Lower lobe of right lung (tissue), 2 donors: ENCODE measurements around the gene MAL. TPM values are rescaled to one million over a fixed set of nuclear protein-coding genes. Genes with fewer than 3 reads are reported as not detected.

Experiments used
- ATAC-seq, 2 donors: fragments of 200-7000 bp; cut with Tn5 transposase; one replicate each; pipeline ENCODE4 v1.9.1; 2020 to 2022; ENCODE audit warnings: mild to moderate bottlenecking in 2 of 2, moderate library complexity in 2 of 2
- DNase-seq: peaks from one replicate; pipeline ENCODE4 v3.0.0-alpha.2; 2020
- H3K27ac ChIP-seq: fragments of 200-600 bp; one replicate; pipeline ENCODE4 v1.8.0; 2022
- H3K27me3 ChIP-seq: fragments of 200-600 bp; one replicate; pipeline ENCODE4 v1.8.0; 2022; ENCODE audit warnings: low read depth
- H3K36me3 ChIP-seq: fragments of 200-600 bp; one replicate; pipeline ENCODE4 v1.8.0; 2022; ENCODE audit warnings: mild to moderate bottlenecking
- H3K4me1 ChIP-seq: fragments of 200-600 bp; one replicate; pipeline ENCODE4 v1.8.0; 2022
- H3K4me3 ChIP-seq: fragments of 200-600 bp; one replicate; pipeline ENCODE4 v1.8.0; 2022; ENCODE audit warnings: mild to moderate bottlenecking
- H3K9me3 ChIP-seq: fragments of 200-600 bp; one replicate; pipeline ENCODE4 v1.8.0; 2022
- intact Hi-C: fragments of 100-400 bp; cut with DNase I; formaldehyde crosslinking; loops from one replicate; pipeline ENCODE4 v1.11.0; 2022
- total RNA-seq: library from RNA; stranded (reverse); fragmentation: NEBNext Ultra II Directional; extraction: Animal tissue kit (Norgen Biotek cat#: 25700); gene quantifications from one replicate; pipeline ENCODE4 v1.2.1, GENCODE V29; 2021
- TF ChIP-seq, protein P1 (sequence below): fragments of 200-600 bp; IDR thresholded peaks from one replicate; pipeline ENCODE4 v1.8.0; 2022; ENCODE audit warnings: antibody characterized with exemption, mild to moderate bottlenecking
- donor health status: DM: no; HTN: yes; CAD: no; lungs with severe emphysema.

Gene MAL
- total RNA-seq, 1 donor from 2014 or later = 13.4 TPM

DNA sequence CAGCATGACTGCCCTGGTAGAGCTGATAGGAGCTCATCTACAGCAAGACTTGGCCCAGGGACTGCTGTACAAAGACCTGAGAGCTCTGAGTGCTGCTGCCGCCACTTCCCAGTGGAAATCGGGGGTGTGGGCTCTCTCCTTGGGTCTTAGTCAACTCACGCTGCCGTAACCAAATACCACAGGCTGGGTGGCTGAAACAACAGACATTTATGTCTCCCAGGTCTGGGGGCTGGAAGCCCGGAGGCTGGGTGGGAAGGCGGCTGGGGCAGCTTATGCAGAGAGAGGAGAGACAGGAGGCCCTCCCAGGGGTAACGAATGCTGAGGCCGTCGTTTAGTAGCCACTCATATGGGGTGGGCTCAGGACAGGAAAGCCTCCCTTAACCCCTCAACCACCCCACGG is 15.4 kb upstream of the MAL start:
- H3K4me1 ChIP-seq = no peaks in the 10 kb centered on the region

DNA sequence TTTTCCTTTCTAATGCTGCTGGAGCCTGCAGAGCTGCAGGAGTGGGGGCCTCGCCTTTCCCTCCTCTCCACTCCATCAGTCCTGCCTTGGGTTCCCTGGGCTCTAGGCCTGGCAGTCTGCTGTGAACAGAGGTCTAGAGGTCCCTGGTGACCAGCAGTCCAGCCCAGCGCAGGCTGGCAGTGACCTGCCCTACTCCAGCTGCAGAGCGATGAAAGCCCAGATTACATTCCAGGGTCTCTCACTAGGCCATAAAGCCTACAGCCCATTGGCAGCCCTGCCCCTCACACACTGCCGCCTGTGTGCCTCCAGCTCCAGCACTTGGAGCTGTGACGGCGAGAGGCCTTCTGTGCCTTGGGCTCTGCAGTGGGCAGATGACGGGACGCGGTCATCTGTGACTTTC is 14.8 kb upstream of the MAL start:
- no peak for ATAC-seq
- Histone ChIP-seq H3K4me3 (no peak overlapping the region), H3K27me3 (no peaks in the 10 kb centered on the region), H3K9me3 (no peaks in the 10 kb centered on the region), H3K36me3 (no peaks in the 10 kb centered on the region), H3K4me1 (no peaks in the 10 kb centered on the region), H3K27ac (no peak overlapping the region)
- TF ChIP-seq, protein P1, sequence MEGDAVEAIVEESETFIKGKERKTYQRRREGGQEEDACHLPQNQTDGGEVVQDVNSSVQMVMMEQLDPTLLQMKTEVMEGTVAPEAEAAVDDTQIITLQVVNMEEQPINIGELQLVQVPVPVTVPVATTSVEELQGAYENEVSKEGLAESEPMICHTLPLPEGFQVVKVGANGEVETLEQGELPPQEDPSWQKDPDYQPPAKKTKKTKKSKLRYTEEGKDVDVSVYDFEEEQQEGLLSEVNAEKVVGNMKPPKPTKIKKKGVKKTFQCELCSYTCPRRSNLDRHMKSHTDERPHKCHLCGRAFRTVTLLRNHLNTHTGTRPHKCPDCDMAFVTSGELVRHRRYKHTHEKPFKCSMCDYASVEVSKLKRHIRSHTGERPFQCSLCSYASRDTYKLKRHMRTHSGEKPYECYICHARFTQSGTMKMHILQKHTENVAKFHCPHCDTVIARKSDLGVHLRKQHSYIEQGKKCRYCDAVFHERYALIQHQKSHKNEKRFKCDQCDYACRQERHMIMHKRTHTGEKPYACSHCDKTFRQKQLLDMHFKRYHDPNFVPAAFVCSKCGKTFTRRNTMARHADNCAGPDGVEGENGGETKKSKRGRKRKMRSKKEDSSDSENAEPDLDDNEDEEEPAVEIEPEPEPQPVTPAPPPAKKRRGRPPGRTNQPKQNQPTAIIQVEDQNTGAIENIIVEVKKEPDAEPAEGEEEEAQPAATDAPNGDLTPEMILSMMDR = no peak
- no peak for DNase-seq
- intact Hi-C loops = no loop called here

More for the DNA sequence above, 15.4 kb upstream of the MAL start:
- TF ChIP-seq, protein P1 = no peak
- no peaks in the 10 kb centered on the region for H3K9me3 ChIP-seq
- no peaks in the 10 kb centered on the region for H3K36me3 ChIP-seq
- no peak overlapping the region for H3K4me3 ChIP-seq
- intact Hi-C loops = no loop called here
- no peak overlapping the region for H3K27ac ChIP-seq
- no peaks in the 10 kb centered on the region for H3K27me3 ChIP-seq
- ATAC-seq (no peak), DNase-seq (no peak)

DNA sequence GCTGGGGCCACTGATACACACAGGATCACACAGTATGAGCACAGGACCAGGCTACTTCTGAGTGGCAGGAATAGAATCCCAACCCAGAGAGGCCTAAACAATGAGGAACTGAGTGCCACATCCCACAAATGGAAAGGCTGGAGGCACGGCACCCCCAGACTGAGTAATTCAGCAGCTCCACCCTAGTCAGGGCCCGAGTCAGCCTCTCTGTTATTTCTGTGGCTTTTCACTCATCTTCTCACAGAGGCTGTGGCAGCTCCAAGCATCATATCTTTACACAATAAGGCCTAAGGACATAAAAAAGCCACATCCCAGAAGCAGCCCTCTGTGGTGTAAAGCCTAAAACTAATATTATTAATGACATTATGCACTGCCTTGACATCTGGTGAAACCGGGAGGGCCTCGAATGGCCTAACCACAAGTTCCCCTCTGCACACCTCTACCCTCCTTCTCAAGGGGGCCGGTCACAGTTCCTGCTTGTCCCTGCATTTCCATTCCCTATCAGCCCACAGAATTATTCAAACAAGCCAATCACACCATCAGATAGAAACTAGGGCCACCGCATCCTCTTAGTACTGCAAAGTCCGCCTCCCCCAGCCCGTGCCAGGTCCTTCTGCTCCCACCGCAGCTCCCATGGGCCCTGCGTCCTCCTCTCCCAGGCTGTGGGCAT is 12.5 kb upstream of the MAL start:
- Histone ChIP-seq H3K4me3 (no peak overlapping the region), H3K9me3 (no peaks in the 10 kb centered on the region), H3K36me3 (no peaks in the 10 kb centered on the region), H3K4me1 (no peaks in the 10 kb centered on the region), H3K27me3 (no peaks in the 10 kb centered on the region), H3K27ac (no peak overlapping the region)
- intact Hi-C loops = no loop called here
- TF ChIP-seq, protein P1 = no peak
- DNase-seq (no peak), ATAC-seq (no peak)

DNA sequence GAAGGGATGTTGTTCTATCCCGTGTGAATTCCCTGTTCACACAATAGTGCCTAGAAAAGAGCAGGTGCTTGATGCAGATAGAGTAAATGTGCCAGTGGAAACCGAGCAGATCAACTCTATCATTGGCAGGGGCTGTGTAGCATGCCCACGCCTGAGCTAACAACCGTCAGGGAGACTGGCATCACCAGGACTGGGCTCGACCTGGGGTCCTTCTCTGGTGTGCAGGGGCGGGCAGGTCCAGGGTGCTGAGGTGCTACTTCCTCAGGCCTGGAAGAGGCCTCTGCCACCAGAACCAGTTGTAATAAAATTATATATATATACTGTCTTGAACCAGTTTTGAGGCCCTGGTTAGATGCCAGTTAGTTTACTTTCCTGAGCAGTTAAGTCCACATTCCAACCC is 11.8 kb upstream of the MAL start:
- DNase-seq = no peak
- Histone ChIP-seq H3K27ac (no peak overlapping the region), H3K9me3 (no peaks in the 10 kb centered on the region), H3K36me3 (no peaks in the 10 kb centered on the region), H3K4me3 (no peak overlapping the region), H3K4me1 (no peaks in the 10 kb centered on the region), H3K27me3 (no peaks in the 10 kb centered on the region)
- ATAC-seq = no peak
- TF ChIP-seq, protein P1 = no peak
- intact Hi-C loops = no loop called here

DNA sequence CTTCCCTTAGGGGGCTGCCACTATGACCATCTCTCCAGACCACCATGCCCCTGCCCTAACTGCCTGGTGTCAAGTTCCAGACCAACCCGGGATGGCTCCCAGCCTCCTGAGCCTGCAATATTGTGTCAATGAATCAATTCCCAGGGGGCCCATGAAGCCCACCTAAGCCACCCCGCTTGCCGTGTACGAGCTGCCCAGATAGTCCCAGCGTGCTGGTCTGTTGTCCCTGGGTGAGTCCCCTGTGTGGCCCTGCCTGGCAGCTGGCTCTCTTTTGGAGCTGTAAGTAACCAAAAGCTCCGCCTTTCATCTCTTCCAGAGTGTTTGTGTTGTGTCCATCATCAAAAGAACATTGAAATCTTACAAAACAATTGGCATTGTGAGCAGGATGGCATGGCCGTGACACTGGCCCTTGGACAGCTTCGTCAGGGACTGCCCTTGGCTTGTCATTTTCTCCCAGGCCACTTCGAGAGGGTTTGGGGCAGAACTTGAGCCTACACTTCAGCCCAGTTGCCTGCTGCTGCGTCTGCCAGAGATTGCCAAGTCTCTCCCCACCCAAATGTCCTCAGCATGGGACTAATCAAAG is 11.3 kb upstream of the MAL start:
- no peak overlapping the region for H3K4me3 ChIP-seq
- H3K36me3 ChIP-seq = no peaks in the 10 kb centered on the region
- no peak for ATAC-seq
- no peaks in the 10 kb centered on the region for H3K27me3 ChIP-seq
- H3K9me3 ChIP-seq = no peaks in the 10 kb centered on the region
- H3K27ac ChIP-seq = no peak overlapping the region
- TF ChIP-seq, protein P1 = no peak
- intact Hi-C loops = no loop called here
- DNase-seq = no peak
- H3K4me1 ChIP-seq = no peaks in the 10 kb centered on the region
